WERI-Rb-1 (cell line): Measurements from ENCODE around the gene IFT80.

ENCODE experiments used
- DNase-seq: peaks from one replicate; pipeline ENCODE4 v3.0.0-alpha.2; 2020
- H3K27ac ChIP-seq: fragments of 250-450 bp; sonication (Bioruptor Pico); 2 replicates; pipeline ENCODE4 v1.5.1; 2020; ENCODE audit warnings: mild to moderate bottlenecking, moderate library complexity
- H3K27me3 ChIP-seq: fragments of 250-450 bp; sonication (Bioruptor Pico); 2 replicates; pipeline ENCODE4 v1.5.1; 2021; ENCODE audit warnings: mild to moderate bottlenecking, low read depth, moderate library complexity; ENCODE audit not compliant: insufficient read depth, severe bottlenecking
- H3K36me3 ChIP-seq: fragments of 250-450 bp; sonication (Bioruptor Pico); 2 replicates; pipeline ENCODE4 v1.5.1; 2020; ENCODE audit warnings: mild to moderate bottlenecking, moderate library complexity
- H3K4me3 ChIP-seq: 2 replicates; pipeline ENCODE4 v1.5.1; 2011; ENCODE audit warnings: low read depth, mild to moderate bottlenecking, control low read depth, low read length
- H3K9me3 ChIP-seq: fragments of 250-450 bp; sonication (Bioruptor Pico); 2 replicates; pipeline ENCODE4 v1.5.1; 2021; ENCODE audit warnings: mild to moderate bottlenecking, moderate library complexity; ENCODE audit not compliant: severe bottlenecking
- CTCF ChIP-seq: IDR thresholded peaks from 2 replicates; pipeline ENCODE4 v1.5.1; 2011; ENCODE audit warnings: low read depth, mild to moderate bottlenecking, control low read depth, inconsistent platforms, low read length

The IFT80 gene

GRCh38 chr3:160403028-160403545, 4.1 kb upstream of the IFT80 start:
- no peaks in the 10 kb centered on the region for H3K27me3 ChIP-seq
- peaks cover 82% of the 10 kb centered on the region for H3K36me3 ChIP-seq
- no peaks in the 10 kb centered on the region for H3K9me3 ChIP-seq
- peak overlapping the region; percentile 98; the same call in 1 of the 2 replicates for H3K27ac ChIP-seq
- DNase-seq = no peak
- TF ChIP-seq CTCF = no peak
- H3K4me3 ChIP-seq = peak overlapping the region; percentile 87

- no peaks in the 10 kb centered on the region for H3K27me3 ChIP-seq
- peak overlapping the region; percentile 98 for H3K27ac ChIP-seq
- H3K36me3 ChIP-seq = peaks cover 75% of the 10 kb centered on the region
- peak overlapping the region; percentile 87 for H3K4me3 ChIP-seq
- no peaks in the 10 kb centered on the region for H3K9me3 ChIP-seq
- no peak for DNase-seq
- no peak for TF ChIP-seq CTCF
These were observed 3.4 kb upstream of the IFT80 start for GRCh38 chr3:160402221-160403027.

GRCh38 chr3:160401291-160402095, 2.5 kb upstream of the IFT80 start:
- DNase-seq = no peak
- no peak for TF ChIP-seq CTCF
- Histone ChIP-seq H3K4me3 (peak overlapping the region; percentile 87), H3K27ac (peak overlapping the region; percentile 98), H3K27me3 (no peaks in the 10 kb centered on the region), H3K36me3 (peaks cover 66% of the 10 kb centered on the region), H3K9me3 (no peaks in the 10 kb centered on the region)

GRCh38 chr3:160400702-160401150, 1.7 kb upstream of the IFT80 start:
- no peaks in the 10 kb centered on the region for H3K27me3 ChIP-seq
- peaks cover 58% of the 10 kb centered on the region for H3K36me3 ChIP-seq
- no peak for TF ChIP-seq CTCF
- DNase-seq = peak; percentile 19
- H3K27ac ChIP-seq = peak overlapping the region; percentile 98
- H3K9me3 ChIP-seq = no peaks in the 10 kb centered on the region
- H3K4me3 ChIP-seq = peak overlapping the region; percentile 87

- Histone ChIP-seq H3K36me3 (peaks cover 52% of the 10 kb centered on the region), H3K27ac (peak overlapping the region; percentile 98), H3K9me3 (no peaks in the 10 kb centered on the region), H3K27me3 (no peaks in the 10 kb centered on the region), H3K4me3 (peak overlapping the region; percentile 87)
- DNase-seq = peak; percentile 22
- TF ChIP-seq CTCF = no peak
These were observed 1.1 kb upstream of the IFT80 start for GRCh38 chr3:160400030-160400701.
